Ecto neural progenitor cell (in vitro differentiated cells): ENCODE data around the gene SLC7A8.
A peak's percentile ranks its signal among the peaks of the same experiment; 100 is the strongest.
"Not testable (repeated sequence)": the region's sequence is repeated elsewhere in the genome, so short reads cannot be mapped to it uniquely, and the experiment has no call there.

ENCODE experiments used
- DNase-seq: peaks from one replicate; pipeline ENCODE4 v3.0.0-alpha.2; 2018; ENCODE audit warnings: low spot score

SLC7A8 gene

DNA sequence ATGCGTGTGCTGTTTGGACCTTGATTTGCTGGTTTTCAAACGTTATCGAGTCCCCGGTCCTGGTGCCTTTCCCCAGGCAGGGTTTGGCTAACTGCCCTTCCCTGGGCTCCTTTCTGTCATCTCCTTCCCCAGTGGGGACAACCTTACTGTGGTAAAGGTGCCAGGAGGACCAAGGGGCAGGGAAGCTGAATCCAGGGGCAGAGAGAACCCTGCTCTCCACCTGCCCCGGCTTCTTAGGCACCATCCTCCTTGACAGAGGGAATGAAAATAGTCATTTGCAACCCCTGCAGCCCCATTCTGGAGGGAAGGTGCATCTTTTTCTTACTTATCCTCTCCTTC is 69.4 kb downstream of the SLC7A8 start:
- no peak for DNase-seq

DNA sequence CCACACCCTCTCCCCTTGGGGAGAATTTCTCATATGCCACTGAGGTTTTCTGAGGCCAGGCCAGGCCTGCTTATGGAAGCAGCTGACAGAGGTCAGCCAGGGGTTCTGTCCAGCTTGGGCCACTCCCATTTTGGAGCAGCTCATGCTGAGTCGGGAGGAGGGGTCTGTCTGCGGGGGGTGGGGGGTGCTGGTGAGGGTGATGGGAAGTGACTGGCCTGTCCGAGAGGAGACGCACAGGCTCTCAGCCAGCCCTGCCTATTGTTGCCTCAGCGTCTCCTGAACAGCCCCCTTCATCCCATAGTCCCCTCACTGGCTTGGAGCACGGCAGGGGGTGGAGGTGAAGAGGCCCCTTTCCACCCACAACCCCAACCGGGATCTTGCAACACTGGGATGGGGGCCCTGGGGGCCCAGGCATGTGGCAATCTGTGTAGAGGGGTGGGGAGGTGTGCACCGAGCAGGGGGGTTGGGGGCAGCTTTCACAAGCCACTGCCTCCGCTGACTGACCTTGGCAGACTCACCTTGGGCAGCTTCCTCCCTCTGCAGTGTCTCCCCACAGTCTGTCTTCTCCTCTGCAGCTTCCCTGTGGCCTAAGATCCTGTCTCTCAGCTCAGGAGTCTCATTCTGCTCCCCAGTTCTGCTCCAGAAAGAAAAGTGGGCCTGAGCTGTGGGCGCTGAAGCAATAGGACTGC is 69.9 kb downstream of the SLC7A8 start:
- DNase-seq = no peak

DNA sequence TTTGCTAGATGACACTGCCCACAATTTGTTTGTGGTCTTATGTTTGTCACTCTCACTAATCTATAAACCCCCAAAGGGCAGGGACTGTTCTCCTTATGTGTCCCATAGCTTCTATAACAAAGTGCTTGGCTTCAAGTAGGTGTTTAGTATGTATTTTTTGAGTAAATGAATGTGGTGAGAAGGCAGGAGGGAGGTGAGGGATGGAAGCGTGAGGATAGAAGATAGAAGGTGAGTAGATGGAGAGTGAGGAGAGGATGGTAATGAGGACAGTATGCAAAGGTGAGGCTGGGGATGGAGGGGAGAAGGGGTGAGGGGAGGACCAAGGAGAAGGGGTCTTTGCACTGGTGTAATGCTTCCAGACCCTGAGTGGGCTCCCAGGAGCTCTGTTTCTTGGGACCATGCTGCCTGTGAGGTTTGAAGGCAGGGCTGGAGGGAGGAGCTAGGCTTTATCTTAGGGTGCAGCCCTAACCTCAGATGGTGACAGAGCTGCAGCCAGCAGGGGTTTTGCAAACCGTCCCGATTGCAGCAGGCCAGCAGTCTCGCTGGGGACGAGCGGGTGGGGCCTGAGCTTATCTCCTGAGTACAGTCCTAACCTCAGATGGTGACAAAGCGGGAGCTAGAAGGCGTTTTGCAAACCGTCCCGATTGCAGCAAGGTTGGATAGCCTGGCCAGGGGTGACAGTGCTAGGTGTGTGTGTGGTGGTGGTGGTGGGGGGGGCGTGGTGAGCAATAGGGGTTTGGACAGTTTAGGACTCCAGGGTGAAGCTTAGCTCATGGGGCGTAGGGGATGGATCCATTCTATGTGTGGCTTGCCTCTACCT is 70.9 kb downstream of the SLC7A8 start:
- no peak for DNase-seq

DNA sequence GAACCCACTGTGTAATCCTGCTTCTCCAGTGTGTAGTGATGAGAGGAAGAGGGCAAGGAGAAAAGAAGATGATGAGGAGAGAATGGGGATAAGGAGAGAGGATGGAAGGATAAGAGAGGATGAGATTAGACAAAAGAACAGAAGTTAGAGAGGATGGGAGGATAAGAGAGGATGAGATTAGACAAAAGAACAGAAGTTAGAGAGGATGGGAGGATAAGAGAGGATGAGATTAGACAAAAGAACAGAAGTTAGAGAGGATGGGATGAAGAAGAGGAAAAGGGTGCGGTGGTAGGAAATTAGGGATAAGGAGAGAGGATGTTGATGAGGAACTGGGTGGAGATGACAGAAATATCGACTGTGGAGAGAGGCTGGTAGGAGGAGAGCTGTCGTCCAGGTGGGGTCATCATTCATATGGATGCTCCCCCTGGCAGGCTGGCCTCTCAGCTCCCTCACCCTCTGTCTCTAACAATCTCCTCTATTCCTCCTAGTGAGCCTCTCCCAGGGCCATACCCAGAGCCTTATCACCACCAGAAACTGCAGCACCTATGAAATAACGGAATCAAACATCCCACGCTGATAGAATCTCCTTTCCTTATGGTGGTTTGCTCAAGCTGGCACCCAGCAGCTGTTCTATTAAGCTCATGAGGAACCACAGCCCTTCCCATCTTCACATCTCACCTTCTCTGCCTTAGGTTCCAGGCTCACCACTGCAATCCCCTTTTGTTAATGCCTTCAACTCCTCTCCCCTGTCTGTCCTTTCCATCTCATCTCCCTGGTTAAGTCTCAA is 72.7 kb downstream of the SLC7A8 start:
- no peak for DNase-seq

DNA sequence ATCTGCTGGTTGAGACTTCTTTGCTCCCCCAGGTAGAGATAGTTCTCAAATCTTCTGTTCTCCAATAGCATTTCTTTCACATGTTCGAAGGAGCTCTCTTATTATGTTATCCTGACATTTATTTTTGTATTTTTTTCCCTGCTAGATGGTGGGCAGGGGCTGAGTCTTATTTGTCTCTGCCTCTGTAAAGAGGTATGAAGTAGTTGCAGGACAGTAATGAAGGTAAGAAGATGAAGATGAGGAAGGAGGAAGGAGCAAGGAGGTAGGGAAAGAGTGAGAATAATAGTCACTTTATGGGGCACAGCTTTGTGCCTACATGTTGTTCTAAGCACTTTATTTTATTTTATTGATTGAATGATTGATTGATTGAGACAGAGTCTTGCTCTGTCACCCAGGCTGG is 73.7 kb downstream of the SLC7A8 start:
- DNase-seq = no peak

DNA sequence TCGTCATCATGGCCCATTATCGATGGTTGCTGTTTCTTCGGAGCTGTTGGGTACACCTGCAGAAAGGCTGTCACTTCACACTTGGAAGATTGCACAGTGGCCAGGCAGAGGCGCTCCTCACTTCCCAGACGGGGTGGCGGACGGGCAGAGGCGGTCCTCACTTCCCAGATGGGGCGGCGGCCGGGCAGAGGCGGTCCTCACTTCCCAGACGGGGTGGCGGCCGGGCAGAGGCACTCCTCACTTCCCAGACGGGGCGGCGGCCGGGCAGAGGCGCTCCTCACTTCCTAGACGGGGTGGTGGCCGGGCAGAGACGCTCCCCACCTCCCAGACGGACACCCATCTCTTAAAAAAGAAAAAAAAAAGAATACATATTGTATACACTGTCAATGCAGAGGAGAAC is 75.3 kb downstream of the SLC7A8 start:
- not testable (repeated sequence) for DNase-seq

DNA sequence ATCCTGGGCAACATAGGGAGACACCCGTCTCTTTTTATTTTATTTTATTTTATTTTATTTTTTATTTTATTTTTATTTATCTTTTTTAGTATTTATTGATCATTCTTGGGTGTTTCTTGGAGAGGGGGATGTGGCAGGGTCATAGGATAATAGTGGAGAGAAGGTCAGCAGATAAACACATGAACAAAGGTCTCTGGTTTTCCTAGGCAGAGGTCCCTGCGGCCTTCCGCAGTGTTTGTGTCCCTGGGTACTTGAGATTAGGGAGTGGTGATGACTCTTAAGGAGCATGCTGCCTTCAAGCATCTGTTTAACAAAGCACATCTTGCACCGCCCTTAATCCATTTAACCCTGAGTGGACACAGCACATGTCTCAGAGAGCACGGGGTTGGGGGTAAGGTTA is 75.8 kb downstream of the SLC7A8 start:
- not testable (repeated sequence) for DNase-seq

DNA sequence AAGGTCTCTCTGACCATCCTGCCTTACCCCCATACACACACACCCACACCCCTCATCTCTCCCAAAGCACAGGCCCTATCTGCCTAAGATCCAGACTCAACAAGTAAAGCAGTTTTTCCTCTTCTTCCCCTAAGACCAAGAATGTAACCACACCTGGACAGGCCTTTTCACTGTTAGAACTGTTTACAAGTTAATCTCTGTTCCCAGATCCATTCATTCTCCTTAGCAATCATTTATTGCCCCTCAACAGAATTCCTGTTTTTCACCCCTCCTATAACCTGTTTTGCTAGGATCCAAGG is 76.8 kb downstream of the SLC7A8 start:
- DNase-seq = no peak

DNA sequence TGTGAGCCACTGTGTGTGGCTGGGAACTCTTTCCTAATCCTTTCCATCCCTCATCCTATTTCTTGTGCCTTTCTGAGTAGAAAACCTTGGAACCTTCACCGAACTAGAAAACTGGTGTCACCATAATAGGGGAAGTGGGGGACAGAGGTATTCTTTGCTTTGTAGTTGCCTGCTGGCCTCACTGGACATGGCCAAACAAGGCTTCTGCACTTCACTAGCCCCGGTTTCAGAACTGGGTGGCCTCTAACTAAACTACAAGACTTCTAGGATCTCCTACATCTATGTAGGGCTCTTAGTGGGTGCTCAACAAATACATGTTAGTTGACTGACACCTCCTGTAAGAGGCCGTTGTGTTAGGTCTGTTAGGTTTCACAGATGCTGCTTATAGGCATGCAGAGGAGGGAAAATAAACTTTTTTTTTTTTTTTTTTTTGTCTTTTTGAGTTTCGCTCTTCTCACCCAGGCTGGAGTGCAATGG is 78.1 kb downstream of the SLC7A8 start:
- no peak for DNase-seq

DNA sequence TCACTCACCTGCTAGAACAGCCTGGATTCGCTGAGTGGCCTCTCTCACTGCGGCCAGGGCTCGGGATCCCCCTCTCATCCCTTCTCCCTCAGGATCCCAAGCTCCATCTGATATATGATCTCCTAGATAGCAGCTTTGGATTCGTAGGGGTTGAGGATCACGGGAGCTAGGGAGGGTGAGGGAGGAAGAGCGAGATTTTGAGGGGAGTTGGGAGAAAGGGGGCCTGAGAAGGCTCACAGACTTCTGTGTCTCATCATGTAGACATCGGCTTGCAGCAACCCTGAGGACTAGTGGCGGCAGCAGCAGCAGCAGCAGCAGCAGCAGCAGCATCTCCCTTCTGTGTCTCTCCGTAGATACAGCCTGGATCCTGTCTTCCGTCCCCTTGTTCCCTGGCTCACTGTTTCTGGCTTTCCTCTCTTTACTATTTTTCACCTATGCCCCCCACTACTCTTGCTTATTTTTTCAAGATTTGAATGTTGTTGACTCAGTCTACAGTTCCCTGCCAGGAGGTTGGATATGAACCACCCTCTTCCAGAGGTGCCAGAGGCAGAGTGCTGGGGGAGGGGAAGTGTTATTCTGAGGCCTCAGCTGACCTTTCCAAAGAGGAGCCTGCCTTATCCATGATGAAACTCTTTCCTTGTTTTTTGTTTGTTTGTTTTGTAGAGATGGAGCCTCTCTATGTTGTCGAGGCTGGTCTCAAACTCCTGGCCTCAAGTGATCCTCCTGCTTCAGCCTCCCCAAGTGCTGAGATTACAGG is 78.7 kb downstream of the SLC7A8 start, which contains the start of gene CIROP:
CIROP (minus strand) TSS at position 399 of the 757 bp plus-strand sequence; CDS start at position 330, 69 bp downstream.
- peak; percentile 46 for DNase-seq

DNA sequence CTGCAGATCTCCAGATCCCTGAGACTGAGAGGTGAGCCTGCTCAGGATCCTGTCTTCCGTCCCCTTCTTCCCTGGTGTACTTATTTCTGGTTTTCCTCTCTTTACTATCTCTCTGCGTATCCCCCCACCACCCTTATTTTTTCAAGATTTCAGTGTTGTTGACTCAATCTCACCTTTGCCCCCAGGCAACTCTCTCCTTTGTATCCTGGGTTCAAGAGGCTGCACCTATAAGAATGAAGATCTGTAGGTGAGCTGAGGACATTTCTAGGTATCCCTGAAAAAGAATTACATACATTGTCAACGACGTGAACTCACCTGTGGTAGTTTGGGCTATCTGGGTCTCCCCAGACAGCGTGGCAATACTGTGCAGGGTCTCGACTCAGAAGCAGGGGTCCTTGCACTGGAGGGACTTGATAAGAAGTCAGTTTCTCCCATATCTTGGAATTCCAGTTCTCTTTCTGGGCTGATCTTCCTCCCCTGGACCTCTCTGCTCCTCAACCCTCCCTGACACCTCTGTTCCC is 79.3 kb downstream of the SLC7A8 start:
- peak; percentile 22 for DNase-seq

DNA sequence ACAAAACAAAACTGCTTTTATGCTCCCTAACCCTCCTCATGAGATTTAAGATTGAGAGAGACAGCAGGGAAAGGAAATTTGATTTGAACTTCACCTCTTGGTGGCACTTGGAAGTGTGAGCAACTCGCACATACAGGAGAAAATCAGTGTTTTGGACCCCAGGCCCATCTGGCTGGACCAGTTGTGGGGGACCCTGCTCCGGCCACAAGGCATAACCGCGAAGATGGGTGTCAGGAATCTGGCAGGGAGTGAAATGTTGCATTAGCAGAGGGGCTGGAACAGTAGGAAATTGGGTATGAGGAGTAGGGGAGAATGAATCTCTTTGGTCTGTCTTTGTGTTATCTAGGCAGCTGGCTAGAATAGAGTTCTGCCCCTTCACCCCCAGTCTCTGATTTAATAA is 79.9 kb downstream of the SLC7A8 start:
- DNase-seq = peak; percentile 41

DNA sequence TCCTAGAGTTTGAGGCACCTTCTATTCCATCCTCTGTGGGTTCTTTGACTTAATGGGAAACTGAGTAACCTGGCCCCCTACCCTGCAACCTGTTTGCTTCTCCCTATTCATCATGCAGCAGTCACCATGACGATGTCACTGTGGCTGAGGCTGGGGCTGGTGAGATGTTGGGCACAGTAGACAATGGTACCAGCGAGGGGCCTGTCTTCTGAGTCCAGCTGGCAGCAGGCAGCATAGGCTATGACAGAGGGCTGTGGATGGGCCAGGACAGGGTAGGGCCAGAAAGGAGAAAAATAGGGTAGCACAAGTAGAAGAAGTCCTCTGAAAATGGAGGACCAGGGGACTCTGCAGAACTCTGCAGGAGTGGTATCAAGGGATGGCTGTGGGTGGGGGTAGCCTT is 80.7 kb downstream of the SLC7A8 start:
- no peak for DNase-seq

DNA sequence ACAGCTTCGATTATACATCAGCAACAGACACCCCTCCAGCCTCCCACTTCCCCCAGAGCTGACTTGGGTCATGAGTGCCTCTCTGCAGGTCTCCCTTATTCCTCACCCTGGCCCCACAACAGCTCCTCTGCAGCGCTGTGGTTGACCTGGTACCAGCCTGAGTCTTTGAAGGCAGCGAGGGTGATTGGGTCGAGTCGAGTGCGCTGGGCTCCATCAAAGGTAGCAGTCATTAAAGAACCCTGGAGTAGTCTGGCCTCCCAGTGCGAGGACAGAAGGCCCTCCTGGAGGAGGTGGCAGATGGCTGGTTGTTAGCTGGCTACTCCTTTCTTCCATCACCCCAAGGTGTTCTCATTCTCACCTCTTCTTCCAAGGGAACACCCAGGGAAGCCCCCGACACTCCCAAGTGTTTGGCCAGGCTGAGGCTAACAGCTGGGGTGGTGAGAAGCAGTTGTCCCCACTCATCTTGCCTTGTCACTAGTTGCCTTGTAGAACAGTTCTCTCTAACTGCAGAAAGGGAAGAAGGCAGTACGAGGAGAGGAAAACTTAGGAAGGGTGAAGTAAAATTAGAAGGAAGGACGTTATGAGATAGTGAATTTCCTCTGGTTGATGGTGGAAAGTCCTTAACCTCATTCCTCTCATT is 81.4 kb downstream of the SLC7A8 start:
- peak; percentile 30 for DNase-seq

DNA sequence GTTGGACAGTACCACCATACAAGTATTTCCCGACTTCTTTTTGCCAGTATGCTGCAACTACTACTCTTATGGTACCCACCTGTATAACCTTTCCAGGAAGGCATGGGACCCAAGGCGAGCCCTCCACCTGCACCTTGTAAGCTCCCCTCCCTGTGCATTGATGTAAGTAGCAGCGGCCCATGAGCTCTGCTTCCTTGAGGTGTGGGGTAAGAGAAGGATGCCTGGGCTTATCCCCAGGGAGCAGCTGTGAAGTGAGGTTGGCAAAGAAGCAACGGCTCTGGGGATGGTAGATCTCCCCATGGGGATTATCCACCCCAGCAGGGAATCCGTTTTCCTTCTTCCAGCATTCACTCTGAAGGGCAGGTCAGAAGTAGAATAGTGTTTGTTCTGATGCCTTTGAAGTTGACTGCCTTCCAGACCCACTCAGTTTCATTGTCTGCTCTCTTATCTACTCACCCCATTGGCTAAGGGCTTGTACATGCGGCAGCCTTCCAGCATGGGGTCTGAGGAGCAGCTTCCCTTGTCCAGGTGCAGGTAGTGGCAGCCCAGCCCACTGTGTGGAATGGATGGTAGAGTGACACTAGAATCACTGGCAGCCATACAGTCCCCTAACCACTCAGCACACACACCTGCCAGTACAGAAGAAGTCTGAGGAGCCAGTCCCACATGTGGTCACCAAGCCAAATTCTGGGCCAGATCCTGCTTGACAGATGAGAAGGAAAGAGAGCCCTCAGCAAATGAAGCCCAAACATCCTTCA is 82.1 kb downstream of the SLC7A8 start:
- peak; percentile 35 for DNase-seq

DNA sequence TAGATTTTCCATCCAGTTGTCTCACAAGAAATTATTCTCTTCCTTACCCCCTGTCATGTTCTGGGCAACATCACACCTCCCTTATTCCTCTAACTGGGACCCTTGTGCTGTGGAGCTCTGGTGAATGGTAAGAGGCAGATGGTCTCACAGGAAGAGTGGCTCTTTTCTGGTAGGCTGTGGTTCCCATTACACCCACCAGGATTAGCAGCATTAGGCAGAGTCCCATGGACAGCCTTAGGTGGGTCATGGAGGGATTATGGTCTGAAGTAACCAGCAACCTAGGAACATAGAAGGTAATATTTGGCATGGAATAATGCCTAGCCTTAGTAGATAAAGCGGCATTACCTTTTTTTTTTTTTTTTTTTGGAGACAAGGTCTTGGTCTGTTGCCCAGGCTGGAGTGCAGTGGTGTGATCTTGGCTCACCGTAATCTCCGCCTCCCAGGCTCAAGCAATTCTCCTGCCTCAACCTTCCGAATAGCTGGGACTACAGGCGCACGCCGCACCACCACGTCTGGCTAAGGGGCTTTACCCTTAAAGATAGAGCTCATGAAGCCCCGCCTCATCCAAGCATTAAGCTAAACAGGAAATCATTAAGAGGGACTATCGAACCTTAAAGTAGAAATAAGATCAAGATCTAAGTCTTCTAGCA is 84.1 kb downstream of the SLC7A8 start:
- DNase-seq = peak; percentile 34

DNA sequence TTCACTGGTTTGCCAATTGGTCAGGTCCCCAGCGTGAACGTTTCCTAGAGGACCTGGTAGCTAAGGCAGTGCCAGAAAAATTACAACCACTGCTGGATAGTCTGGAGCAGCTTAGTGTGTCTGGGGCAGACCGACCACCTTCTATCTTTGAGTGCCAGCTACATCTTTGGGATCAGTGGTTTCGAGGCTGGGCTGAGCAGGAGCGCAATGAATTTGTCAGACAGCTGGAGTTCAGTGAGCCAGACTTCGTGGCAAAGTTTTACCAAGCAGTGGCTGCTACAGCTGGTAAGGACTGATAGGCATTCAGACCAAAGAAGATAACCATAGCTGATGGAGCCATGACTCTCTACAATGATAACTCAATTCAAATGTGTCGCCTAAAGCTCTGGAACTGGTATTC is 85.7 kb downstream of the SLC7A8 start:
- DNase-seq = no peak

DNA sequence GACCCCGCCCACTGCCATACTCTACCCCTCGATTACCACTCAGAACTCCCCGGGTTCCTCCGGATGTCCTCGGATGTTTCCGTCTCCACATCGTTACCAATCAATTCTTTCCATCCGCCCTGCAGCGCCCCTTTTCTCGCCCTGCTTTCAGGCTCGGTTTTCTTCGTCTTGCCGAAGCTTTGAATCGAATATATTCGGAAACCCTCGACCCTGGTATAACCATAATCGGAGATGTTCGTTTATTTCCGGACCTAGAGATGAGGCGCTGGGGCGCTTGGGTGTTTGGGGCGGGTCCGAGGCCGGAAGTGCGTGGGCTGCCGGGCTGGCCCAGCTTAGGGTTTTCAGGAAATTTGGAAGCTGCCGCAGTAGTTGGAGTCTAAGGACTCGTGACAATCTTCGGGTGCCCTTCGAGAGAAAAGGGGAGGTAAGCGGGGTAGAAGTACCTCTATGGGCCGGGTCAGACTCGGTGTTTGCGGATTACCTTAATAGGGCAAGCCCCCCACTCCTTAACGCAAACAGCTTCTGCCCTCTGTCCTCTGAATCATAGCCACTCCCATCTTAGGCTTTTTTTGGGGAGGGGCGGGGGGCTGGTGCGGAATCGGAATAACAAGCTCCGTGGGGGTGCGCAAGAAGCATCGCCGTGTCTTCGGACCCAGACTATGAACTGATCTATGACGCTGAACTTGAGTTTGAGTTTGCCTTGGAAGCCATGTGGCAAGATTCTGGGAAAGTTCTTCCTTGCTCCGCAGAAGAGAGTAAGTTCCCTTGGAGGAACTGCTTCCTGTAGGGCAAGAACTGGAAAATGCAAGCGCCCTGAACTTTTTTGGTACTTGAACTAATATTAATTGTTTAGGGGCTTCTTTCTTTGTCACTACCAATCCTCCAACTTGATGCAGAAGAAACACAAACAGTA is 88.0 kb downstream of the SLC7A8 start, which contains the start of gene C14orf119:
C14orf119 (plus strand) TSS at position 310 of the 913 bp plus-strand sequence. CDS start 2,154 bp downstream, outside the sequence.
- peak; percentile 99 for DNase-seq
